GM19043 (cell line): ENCODE results near the gene MINAR2.

Experiments
- ATAC-seq: cut with Tn5 transposase; IDR thresholded peaks from one replicate; pipeline ENCODE4 v1.9.1; 2021; ENCODE audit warnings: low read depth; ENCODE audit not compliant: unreplicated experiment

The MINAR2 gene, protein sequence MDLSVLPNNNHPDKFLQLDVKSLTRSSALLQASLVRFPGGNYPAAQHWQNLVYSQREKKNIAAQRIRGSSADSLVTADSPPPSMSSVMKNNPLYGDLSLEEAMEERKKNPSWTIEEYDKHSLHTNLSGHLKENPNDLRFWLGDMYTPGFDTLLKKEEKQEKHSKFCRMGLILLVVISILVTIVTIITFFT

DNA sequence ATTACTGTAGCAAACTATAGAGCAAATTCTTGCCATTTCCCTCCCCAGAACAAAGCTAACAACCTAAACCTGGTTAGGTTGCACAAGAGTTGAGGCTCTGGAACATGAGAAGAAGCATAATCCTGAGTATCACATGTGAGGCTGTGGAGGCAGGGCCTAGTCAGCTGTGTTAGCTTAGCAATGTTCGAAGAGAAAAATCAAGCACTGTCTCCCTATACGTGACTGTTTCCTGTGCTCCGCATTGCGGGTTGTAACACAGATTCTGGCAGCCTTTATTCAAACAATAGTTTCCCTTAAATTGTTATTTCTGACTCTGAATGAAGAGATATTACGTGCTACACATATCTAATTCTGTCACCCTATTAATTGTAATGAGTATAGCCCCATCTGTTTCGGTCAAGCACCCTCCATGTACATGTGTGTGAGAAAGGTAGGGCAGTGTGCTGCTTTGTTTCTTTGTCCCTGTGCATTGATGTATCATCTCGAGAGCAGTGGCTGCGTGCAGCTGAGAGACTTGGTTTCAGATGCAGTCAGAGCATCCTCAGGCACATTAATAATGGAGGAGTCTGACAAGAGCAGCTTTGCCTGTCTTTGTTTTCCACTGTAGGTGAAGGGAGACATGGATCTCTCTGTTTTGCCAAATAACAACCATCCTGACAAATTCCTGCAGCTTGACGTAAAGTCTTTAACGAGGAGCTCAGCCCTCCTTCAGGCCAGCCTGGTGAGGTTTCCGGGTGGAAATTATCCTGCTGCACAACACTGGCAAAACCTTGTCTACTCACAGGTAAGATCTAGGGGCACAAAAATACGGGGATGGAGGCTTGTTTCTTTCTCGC lies at the start of gene MINAR2:
TSS of gene MINAR2 (plus strand) at position 523 of the 836 bp plus-strand sequence. CDS start at position 620, 97 bp downstream.
- ATAC-seq, result no peak

DNA sequence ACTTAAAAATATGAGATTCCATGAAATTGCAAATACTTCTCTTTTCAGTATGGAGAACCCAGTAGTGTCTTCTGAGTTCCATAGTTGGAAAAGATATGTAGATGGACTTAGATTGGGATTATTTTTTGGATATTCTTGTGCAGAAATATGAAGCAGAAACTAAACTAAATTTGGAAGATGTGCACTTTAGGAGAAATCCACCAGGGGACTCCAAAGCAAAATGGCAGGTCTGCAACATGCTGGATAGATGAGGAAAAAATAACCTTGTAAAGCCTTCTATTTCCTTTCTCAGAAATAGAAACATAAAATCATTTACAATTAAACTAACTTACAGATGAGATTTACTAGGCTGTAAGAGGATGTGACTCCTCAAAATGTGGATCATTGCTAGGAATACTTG lies 49.2 kb upstream of the MINAR2 start:
- ATAC-seq, result no peak

DNA sequence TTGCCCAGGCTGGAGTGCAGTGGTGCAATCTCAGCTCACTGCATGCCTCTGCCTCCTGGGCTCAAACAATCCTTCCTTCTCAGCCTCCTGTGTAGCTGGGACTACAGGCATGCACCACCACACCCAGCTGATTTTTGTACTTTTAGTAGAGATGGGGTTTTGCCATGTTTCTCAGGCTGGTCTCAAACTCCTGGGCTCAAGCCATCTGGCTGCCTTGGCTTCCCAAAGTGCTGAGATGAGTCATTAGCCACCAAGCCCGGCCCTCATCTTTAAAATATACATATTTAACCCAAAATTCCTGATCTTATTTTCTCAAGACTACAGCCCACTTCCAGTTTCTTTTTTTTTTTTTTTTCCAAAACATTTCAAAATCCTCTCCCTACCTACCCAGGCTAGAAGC lies 31.7 kb upstream of the MINAR2 start:
- ATAC-seq, result no peak

DNA sequence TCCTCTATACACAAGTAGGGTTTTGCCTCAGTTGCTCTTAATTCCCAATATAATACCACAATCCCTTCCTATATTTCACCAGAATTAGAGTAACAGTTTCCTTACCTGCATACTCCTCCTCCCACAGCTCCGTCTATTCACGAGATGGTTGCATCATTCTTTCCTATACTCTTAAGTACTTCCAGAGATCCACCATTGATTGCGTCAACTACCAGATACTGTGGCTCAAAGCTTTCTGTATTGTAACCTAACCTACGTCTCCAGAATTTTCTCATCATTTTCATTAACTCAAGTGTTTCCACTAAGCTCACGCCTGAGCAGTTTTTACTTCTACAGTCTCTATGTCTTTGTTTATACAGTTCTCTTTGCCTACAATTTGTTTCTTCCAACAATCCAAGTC lies 31.2 kb upstream of the MINAR2 start:
- no peak for ATAC-seq

DNA sequence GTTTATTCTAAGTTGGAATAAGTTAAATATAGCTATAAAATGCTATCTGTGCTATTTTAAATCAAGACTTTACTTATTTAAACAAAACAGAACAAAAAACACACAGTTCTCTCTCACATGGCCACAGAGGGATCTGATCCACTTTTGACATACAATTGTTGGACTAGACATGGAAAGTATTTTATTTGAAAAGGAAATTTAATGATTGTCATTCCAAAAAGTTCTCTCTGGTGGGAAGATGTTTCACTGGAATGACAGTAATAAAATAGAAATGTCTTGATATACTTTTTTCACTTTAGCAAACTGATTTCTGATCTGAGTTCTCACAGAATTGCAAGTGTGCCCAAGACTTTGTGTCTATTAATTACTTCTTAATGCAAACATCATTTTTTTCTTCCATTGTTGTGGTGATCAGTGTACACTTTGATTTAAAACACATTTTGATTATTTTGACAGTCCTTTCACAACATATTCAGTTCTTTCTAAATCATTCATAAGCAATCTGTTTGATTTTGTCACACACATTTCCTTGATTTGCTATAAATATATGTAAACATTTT lies 30.1 kb upstream of the MINAR2 start:
- ATAC-seq, result no peak

DNA sequence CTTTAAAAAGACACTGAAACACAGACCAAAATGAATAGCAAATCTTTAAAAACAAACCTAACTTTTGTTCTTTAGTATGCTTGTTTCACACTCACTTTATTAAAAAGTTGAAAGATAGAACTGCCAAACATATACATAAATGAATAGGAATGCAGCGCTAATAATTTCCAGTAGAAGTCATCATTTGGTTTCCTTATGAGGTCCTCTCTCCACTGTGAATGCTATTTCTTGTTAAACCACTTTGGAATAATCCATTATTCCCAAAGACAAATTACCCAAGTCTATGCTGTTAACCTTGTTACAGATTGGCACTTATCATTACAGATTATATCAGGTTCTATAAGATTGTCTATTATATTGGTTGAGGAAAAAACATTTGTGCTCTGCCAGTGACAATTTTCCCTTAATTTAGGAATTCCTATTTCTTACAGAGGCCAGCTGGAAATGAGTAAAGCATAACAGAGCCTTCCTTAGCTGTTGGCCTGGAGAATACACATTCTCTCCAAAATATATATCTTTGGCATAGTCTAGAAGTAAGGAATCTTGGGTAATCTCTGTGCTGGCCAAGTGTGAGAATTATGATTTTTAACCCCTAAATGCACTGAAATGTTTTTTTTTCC lies 29.3 kb upstream of the MINAR2 start:
- no peak for ATAC-seq

DNA sequence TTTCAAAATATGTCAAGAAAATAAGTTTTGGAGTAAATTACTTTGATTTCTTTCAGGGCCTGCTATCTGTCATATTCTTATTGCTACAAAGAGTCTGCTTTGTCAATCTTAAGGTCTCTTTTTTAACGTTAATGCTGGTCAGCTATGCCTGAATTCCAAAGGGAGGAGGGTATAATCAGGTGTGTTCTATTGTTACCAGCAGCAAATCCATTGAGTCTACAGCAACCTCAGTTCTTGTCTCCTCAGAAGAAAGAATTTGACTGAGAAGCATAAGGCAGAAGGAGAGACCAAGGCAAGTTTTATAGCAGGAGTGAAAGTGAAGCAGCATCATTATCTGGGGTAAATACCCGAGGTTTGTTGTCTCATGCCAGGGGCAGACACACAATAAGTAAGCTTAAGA lies 23.7 kb upstream of the MINAR2 start:
- no peak for ATAC-seq

DNA sequence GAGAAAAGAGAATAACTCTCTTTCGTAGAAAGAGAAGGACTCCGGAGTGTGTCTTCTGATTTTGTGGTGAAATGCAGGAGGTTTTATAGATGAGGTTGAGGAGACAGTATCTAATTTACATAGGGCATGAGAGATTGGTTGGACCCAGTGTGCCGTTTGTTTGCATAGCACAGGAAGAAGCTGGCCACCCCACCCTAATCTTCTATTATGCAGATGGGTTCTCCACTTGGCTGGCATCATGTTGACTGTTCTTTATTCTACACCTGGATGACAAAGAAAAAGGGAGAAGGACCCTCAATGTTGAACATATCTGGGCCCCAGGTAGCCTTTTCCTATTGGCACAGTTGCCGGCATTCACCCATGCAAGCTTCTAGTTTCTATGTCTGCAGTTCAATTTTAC lies 23.2 kb upstream of the MINAR2 start:
- no peak for ATAC-seq

DNA sequence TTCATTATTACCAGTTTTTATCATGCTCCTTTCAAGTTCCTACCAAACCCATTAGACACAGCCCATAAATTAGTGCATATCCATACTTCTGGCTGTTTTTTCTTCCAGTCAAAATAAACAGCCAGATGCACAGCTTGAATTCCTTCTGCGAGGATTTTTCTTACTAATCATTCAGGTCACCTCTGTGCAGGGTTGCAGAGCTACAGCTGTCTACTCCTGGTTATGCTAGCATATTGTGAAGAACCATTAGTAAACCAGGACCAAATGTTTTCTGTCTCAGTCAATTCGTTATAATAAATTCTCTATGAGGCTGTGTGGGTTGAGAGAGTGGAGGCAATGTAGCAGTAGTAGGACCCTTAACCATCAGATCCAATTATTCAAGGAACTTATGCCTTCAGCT lies 8.1 kb upstream of the MINAR2 start:
- ATAC-seq, result no peak

DNA sequence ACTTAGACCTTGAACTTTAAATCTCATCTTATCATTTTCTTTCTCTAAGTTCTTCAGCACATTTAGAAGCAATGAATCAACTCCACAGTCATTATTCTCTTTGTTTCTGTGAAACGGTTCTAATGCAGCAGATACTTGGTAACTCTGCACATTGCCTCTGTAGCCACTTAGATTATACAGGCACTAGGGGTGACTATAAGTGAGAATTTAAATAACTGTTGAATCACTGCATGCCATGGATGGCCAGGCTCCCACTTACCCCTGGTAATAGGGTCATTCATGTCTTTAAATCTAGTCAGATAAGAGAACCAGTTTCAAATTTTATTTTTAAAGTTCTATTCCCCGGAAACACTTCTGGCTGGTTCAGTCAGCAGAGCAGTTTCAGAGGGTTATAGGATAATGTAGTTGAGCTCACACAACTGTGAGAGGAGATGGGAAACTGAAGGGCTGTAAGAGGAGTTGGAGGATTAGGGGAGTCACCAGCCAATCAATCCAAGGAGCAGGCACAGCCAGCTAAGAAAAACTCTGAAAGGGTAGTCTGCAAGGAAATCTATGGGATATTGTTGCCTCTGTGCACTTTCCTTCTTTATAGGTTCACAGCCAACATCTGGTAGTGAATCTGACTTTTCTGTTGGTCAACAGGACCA lies 4.2 kb upstream of the MINAR2 start:
- ATAC-seq, result no peak

DNA sequence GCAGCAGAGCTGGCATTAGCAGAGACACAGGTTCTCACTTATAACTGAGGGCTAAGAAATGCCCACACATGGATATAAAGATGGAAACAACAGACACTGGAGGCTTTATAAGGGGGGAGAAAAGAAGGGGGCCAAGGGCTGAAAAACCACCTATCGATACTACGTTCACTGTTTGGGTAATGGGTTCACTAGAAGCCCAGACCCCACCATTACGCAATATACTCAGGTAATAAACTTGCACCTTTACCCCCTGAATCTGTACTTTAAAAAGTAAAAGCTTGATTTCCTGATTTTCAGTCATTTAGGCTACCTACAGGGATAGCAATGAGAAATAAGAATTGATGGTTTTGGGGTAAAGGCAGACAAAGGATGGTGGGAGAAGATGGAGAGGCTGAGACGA lies 1.9 kb upstream of the MINAR2 start:
- ATAC-seq, result no peak

DNA sequence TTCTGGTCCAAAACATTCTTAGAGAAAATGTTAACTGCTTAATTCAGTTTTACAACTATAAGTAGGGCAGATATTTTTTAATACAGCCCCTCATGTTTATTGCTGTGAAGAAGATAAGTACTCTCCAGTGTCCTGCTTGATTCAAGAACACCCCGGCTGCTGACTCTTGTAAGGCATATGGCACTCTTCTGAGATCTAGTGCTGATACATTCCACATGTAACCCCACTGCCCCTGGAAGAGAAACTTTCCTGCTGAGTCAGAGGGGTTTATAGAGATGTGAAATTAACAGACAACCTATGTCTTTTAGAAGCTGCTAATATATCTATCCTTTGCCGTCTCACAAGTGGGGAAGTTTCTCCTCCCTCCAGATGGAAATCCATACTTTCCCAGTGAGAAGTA lies 1.0 kb upstream of the MINAR2 start:
- no peak for ATAC-seq

DNA sequence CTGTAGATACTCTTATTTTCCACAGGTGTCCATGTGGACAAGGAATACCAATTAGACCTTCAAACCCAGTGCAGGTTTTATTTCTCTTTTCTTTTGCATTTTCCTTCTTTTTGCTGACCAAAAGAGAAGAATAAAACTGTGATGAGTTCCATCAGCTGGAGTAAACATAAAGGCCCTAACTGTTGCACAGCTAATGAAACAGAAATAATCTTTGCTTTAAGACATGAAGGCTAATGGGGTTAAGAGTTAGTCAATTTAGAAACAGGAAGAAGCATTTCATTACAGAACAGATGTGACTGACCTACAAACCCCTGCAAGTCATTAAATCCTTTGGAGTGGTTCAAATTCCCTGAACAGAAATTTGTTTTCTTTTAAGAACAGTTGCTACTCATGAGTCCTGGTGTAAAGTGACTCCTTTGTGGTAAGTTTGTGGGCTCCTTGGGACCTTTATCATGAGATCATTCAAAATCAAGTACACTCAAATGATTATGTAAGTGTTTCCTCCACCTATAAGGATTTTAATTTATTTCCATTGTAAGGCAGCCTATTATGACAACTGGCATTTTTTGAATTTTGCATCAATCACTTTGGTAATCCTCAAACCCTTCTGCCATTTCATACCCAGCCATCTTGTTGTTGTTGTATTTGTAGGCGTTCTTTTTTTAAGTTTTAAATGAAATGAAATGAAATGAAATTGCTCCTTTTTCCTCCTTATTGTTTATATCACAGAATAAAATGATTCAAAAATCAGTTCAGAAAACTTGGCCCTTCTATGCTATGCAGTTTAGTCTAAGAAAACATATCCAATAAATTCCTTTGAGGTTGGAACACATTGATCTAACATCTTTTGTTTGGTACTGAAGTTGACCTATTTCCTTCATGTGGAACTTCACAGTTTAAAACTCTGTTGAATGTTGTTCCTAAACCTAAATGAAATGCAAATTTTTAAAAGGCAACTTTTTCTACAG lies 1.3 kb downstream of the MINAR2 start:
- no peak for ATAC-seq

DNA sequence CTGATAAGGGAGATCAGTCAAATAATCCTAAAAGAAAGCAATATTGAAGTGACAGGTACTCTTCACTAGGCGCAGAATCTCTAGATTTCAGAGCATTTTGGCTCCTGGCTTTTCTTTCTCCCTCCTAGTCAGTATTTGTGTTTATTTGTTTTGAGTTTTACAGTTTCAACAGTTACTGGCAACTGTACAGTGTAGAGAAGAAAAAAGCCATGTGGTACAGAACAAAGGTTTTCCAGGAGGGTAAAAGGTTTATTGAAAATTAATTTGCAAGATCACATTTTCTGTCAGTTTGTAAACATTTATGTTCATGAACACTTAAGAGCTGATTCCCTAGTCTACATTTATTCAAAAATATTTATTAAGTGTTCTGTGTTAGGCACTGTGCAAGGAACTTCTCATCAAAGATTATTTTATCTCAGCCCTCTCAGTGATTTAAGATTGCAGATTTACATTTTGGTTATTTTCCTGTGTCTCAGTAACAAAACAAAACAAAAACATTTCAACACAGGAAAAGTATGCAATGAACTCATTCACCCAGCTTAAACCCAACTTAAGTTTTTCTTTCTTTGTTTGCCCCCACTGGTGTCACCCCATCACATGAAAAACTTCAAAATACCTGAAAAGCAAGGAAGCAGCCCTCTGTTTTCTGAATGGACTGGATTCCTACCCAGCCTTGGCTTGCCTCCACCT lies 12.9 kb downstream of the MINAR2 start:
- no peak for ATAC-seq

DNA sequence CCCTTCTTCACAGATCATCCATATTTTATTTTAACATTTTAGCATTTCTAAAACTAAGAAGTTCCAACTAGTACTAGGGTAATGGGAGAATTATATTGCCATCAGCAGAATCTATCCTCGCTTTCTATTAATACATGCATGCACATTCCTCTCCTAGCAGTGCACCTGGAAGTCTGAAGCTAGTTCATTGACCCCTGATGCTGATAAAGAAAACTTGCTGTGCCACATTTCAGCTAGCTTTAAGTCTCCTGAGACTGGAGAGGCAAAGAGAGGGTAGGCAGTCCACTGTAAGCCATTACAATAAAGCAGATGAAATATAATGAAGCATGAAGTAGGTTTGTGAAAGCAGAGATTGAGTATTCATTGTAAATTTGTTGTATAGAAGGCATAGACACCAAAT lies 15.8 kb downstream of the MINAR2 start:
- no peak for ATAC-seq

DNA sequence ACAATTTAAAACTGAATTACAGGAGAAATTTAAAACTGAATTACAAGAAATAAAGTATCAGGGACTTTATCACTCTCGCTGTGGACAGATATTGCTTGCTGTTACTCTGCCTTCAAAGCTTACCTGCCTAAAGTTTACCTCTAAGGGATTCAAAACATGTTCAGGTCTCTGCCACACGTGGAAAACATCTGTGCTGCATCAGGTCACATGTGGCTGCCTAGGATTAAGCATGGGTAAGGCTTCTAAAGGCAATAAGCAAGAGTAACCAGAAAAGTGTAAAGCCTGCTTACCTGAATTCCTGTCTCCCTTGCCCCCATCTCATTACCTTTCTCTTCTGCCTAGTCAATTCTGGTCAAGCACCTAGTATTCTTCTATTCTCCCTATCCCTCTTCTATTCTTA lies 18.9 kb downstream of the MINAR2 start:
- no peak for ATAC-seq

DNA sequence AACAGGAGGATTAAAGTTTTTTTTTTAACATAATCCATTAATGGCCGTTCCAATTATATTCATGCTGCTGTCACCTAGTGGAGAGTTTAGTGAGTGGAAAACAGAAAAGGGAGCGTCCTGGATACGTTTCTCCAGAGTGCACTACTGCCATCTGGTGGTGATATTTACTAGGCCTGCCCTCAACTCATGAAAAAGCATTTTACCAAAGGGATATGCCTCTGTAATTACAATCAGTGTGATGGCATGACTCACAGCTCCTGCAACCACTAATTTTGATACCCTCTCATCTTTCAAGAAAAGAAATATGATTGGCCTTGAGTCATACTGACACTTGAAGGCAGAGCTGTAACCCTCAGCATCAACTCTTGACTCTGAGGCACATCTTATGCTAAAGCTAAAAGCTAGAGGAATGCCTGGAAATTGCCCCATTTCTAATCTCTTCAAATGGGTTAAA lies 20.1 kb downstream of the MINAR2 start:
- ATAC-seq, result peak; percentile 91

DNA sequence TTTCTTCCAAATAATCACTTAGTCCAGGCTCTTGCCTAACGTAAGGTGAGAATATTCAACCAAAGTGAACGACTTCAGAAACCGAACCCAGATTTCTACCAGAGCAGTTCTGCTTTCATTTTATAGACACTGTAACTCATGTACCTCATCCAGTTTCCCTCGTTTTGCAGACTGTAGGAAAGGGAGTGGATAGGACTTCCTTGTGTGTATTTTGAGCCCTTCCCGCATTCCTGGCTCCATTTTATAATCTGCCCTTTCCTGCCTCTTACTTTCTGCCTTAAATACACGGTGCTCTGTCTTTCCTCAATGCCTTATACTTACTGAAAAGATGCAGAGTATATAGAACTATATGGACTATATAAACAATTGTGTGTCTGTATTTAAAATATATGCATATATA lies 20.8 kb downstream of the MINAR2 start:
- ATAC-seq, result no peak
